Endothelial cell (in vitro differentiated cells): Measurements from ENCODE around the gene CORO2A. TPM values are rescaled to one million over a fixed set of nuclear protein-coding genes. Genes with fewer than 3 reads are reported as not detected.

Source experiments
- DNase-seq: peaks from one replicate; pipeline ENCODE4 v3.0.0; 2021; ENCODE audit warnings: low spot score
- H3K27ac Mint-ChIP-seq: one replicate; pipeline ENCODE4 v1.8.0; 2021; ENCODE audit warnings: mixed read lengths, inconsistent platforms; ENCODE audit not compliant: unreplicated experiment
- H3K27me3 Mint-ChIP-seq: one replicate; pipeline ENCODE4 v1.8.0; 2021; ENCODE audit warnings: mild to moderate bottlenecking, moderate library complexity, mixed read lengths, inconsistent platforms; ENCODE audit not compliant: unreplicated experiment
- H3K36me3 Mint-ChIP-seq: one replicate; pipeline ENCODE4 v1.8.0; 2021; ENCODE audit warnings: mild to moderate bottlenecking, low read depth, mixed read lengths, inconsistent platforms; ENCODE audit not compliant: unreplicated experiment
- H3K4me1 Mint-ChIP-seq: one replicate; pipeline ENCODE4 v1.8.0; 2021; ENCODE audit warnings: mild to moderate bottlenecking, mixed read lengths, inconsistent platforms; ENCODE audit not compliant: unreplicated experiment
- H3K4me3 Mint-ChIP-seq: one replicate; pipeline ENCODE4 v1.8.0; 2021; ENCODE audit warnings: mild to moderate bottlenecking, mixed read lengths, inconsistent platforms; ENCODE audit not compliant: unreplicated experiment
- H3K9me3 Mint-ChIP-seq: one replicate; pipeline ENCODE4 v1.8.0; 2021; ENCODE audit warnings: mixed read lengths, inconsistent platforms; ENCODE audit not compliant: unreplicated experiment
- long read RNA-seq: library from polyadenylated mRNA; unstranded; transcript quantifications from one replicate; pipeline ENCODE4 v2.0.0, GENCODE V29; 2020; ENCODE audit not compliant: unreplicated experiment
- total RNA-seq: library from RNA; stranded (reverse); fragmentation: NEBNext Ultra II Directional; extraction: Animal tissue kit (Norgen Biotek cat#: 25700); gene quantifications from one replicate; pipeline ENCODE4 v1.2.1, GENCODE V29; 2021; ENCODE audit not compliant: unreplicated experiment
- TF ChIP-seq, protein P1 (sequence below): fragments of 200-600 bp; sonication (generic); IDR thresholded peaks from one replicate; pipeline ENCODE4 v1.5.0; 2021; ENCODE audit warnings: antibody characterized with exemption; ENCODE audit not compliant: unreplicated experiment

The CORO2A gene, protein sequence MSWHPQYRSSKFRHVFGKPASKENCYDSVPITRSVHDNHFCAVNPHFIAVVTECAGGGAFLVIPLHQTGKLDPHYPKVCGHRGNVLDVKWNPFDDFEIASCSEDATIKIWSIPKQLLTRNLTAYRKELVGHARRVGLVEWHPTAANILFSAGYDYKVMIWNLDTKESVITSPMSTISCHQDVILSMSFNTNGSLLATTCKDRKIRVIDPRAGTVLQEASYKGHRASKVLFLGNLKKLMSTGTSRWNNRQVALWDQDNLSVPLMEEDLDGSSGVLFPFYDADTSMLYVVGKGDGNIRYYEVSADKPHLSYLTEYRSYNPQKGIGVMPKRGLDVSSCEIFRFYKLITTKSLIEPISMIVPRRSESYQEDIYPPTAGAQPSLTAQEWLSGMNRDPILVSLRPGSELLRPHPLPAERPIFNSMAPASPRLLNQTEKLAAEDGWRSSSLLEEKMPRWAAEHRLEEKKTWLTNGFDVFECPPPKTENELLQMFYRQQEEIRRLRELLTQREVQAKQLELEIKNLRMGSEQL
- total RNA-seq = 5.5 TPM
- long read RNA-seq, full-length matches to known transcripts = 1 of 3 reads
- long read RNA-seq, partial matches to known transcripts = 0 of 3 reads
- long read RNA-seq, other reads (novel, unspliced or antisense) = 2 of 3 reads

DNA sequence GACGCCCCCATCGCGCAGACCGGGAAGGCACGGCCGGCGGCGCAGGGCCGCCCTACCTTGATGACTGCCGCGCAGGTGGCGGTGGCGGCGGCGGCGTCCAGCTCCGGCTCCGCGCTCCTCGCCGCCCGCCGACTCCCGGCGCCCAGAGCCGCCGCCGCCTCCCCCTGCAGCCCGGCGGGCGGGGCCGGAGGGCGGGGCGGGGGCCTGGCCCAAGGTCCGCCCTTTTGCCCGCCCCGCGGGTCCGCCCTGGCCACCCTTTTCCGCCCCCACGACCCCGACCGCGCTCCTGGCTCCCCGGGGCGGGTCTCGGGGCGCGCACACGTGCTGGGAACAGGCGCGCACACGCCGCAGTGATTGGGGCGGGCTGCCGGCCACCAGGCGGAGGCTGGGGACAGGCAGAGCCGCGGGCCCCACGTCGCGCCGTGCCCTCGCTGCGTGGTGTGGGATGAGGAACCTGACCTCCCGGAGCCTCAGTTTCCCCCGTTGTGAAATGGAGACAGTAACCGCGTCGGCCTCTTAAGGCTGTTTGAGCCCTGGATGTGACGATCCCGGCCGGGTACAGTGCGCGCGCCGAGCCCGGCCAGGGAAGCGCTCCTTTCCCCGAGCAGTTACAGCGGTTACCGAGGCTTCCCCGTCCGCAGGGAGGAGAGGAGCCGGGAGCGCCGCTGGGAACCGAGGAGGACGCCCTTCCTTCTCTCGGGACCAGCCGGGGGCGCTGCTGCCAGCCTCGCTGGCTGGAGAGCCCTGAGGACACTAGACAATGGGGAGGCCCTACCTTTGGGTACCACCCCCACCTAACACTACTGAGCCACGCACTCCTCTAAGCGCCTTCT lies at the start of gene CORO2A:
Gene CORO2A, minus strand, starts transcription at position 135 of the 833 bp plus-strand sequence. CDS start 34,977 bp downstream, outside the sequence.
- H3K4me3 Mint-ChIP-seq = peak within 1 kb of the TSS; percentile 88
- H3K27me3 Mint-ChIP-seq = peaks cover 6% of the 10 kb centered on the region
- peak within 1 kb of the TSS; percentile 42 for H3K27ac Mint-ChIP-seq
- TF ChIP-seq, protein P1, sequence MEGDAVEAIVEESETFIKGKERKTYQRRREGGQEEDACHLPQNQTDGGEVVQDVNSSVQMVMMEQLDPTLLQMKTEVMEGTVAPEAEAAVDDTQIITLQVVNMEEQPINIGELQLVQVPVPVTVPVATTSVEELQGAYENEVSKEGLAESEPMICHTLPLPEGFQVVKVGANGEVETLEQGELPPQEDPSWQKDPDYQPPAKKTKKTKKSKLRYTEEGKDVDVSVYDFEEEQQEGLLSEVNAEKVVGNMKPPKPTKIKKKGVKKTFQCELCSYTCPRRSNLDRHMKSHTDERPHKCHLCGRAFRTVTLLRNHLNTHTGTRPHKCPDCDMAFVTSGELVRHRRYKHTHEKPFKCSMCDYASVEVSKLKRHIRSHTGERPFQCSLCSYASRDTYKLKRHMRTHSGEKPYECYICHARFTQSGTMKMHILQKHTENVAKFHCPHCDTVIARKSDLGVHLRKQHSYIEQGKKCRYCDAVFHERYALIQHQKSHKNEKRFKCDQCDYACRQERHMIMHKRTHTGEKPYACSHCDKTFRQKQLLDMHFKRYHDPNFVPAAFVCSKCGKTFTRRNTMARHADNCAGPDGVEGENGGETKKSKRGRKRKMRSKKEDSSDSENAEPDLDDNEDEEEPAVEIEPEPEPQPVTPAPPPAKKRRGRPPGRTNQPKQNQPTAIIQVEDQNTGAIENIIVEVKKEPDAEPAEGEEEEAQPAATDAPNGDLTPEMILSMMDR = no peak
- H3K9me3 Mint-ChIP-seq = no peaks in the 10 kb centered on the region
- DNase-seq = peak; percentile 76
- no peaks in the 10 kb centered on the region for H3K36me3 Mint-ChIP-seq
- peaks cover 5% of the 10 kb centered on the region for H3K4me1 Mint-ChIP-seq

GRCh38 chr9:98241357-98242300 lies 49.2 kb upstream of the CORO2A start:
- Mint-ChIP-seq H3K27ac (no peak overlapping the region), H3K27me3 (no peaks in the 10 kb centered on the region), H3K4me3 (no peak overlapping the region), H3K4me1 (no peaks in the 10 kb centered on the region), H3K9me3 (no peaks in the 10 kb centered on the region), H3K36me3 (no peaks in the 10 kb centered on the region)
- no peak for DNase-seq
- TF ChIP-seq, protein P1 = no peak

GRCh38 chr9:98240475-98240874 lies 48.0 kb upstream of the CORO2A start:
- Mint-ChIP-seq H3K4me1 (no peaks in the 10 kb centered on the region), H3K36me3 (no peaks in the 10 kb centered on the region), H3K27ac (no peak overlapping the region), H3K4me3 (no peak overlapping the region), H3K27me3 (no peaks in the 10 kb centered on the region), H3K9me3 (no peaks in the 10 kb centered on the region)
- no peak for DNase-seq
- TF ChIP-seq, protein P1 = no peak

- no peak overlapping the region for H3K4me3 Mint-ChIP-seq
- no peaks in the 10 kb centered on the region for H3K27me3 Mint-ChIP-seq
- DNase-seq = no peak
- no peaks in the 10 kb centered on the region for H3K36me3 Mint-ChIP-seq
- H3K9me3 Mint-ChIP-seq = no peaks in the 10 kb centered on the region
- TF ChIP-seq, protein P1 = no peak
- H3K27ac Mint-ChIP-seq = no peak overlapping the region
- H3K4me1 Mint-ChIP-seq = no peaks in the 10 kb centered on the region
These were observed 44.6 kb upstream of the CORO2A start for GRCh38 chr9:98236901-98237487.
